Glutamatergic neuron (in vitro differentiated cells): ENCODE data around the gene CYB5RL. TPM values are rescaled to one million over a fixed set of nuclear protein-coding genes. Genes with fewer than 3 reads are reported as not detected.

Experiments
- DNase-seq: peaks from one replicate; pipeline ENCODE4 v3.0.0; 2022
- H3K27ac Mint-ChIP-seq: one replicate; pipeline ENCODE4 v1.8.0; 2020; ENCODE audit warnings: mild to moderate bottlenecking, mixed read lengths, inconsistent platforms; ENCODE audit not compliant: unreplicated experiment
- H3K27me3 Mint-ChIP-seq: one replicate; pipeline ENCODE4 v1.8.0; 2020; ENCODE audit warnings: mild to moderate bottlenecking, moderate library complexity, mixed read lengths, inconsistent platforms; ENCODE audit not compliant: unreplicated experiment
- H3K36me3 Mint-ChIP-seq: one replicate; pipeline ENCODE4 v1.8.0; 2020; ENCODE audit warnings: mild to moderate bottlenecking, mixed read lengths, inconsistent platforms; ENCODE audit not compliant: unreplicated experiment
- H3K4me1 Mint-ChIP-seq: one replicate; pipeline ENCODE4 v1.8.0; 2020; ENCODE audit warnings: mild to moderate bottlenecking, low read depth, mixed read lengths, inconsistent platforms; ENCODE audit not compliant: unreplicated experiment
- H3K4me3 Mint-ChIP-seq: one replicate; pipeline ENCODE4 v1.8.0; 2020; ENCODE audit warnings: mild to moderate bottlenecking, mixed read lengths, inconsistent platforms; ENCODE audit not compliant: unreplicated experiment
- H3K9me3 Mint-ChIP-seq: one replicate; pipeline ENCODE4 v1.8.0; 2020; ENCODE audit warnings: mild to moderate bottlenecking, moderate library complexity, mixed read lengths, inconsistent platforms; ENCODE audit not compliant: unreplicated experiment
- CTCF ChIP-seq: fragments of 200-600 bp; sonication (generic); IDR thresholded peaks from one replicate; pipeline ENCODE4 v1.5.0; 2021; ENCODE audit not compliant: partially characterized antibody, unreplicated experiment
- total RNA-seq: library from RNA; stranded (reverse); fragmentation: NEBNext Ultra II Directional; extraction: Animal tissue kit (Norgen Biotek cat#: 25700); gene quantifications from one replicate; pipeline ENCODE4 v1.2.1, GENCODE V29; 2021; ENCODE audit not compliant: unreplicated experiment

Gene CYB5RL
- total RNA-seq, 1 donor from 2014 or later = 6.8 TPM

- peaks cover 49% of the 10 kb centered on the region for H3K27me3 Mint-ChIP-seq
These were observed 39.8 kb upstream of the CYB5RL start for GRCh38 chr1:54239631-54240031.

GRCh38 chr1:54239035-54239383 is 39.2 kb upstream of the CYB5RL start:
- TF ChIP-seq CTCF = no peak
- DNase-seq = no peak
- Mint-ChIP-seq H3K4me3 (peak overlapping the region; percentile 28), H3K36me3 (peaks cover 15% of the 10 kb centered on the region), H3K27ac (peak overlapping the region; percentile 86), H3K27me3 (peaks cover 44% of the 10 kb centered on the region), H3K9me3 (peaks cover 46% of the 10 kb centered on the region), H3K4me1 (peaks cover 27% of the 10 kb centered on the region)

More at GRCh38 chr1:54239631-54240031, 39.8 kb upstream of the CYB5RL start:
- H3K36me3 Mint-ChIP-seq = peaks cover 19% of the 10 kb centered on the region
- no peak for DNase-seq
- peaks cover 27% of the 10 kb centered on the region for H3K4me1 Mint-ChIP-seq
- no peak overlapping the region for H3K4me3 Mint-ChIP-seq
- no peak for TF ChIP-seq CTCF
- H3K27ac Mint-ChIP-seq = peak overlapping the region; percentile 86
- H3K9me3 Mint-ChIP-seq = peaks cover 49% of the 10 kb centered on the region

- H3K27me3 Mint-ChIP-seq = peaks cover 39% of the 10 kb centered on the region
- H3K4me3 Mint-ChIP-seq = peak overlapping the region; percentile 28
- H3K27ac Mint-ChIP-seq = peak overlapping the region; percentile 22
- no peak for DNase-seq
- TF ChIP-seq CTCF = no peak
- H3K36me3 Mint-ChIP-seq = peaks cover 15% of the 10 kb centered on the region
- peaks cover 27% of the 10 kb centered on the region for H3K4me1 Mint-ChIP-seq
- H3K9me3 Mint-ChIP-seq = peaks cover 41% of the 10 kb centered on the region
These were observed 38.7 kb upstream of the CYB5RL start for GRCh38 chr1:54238353-54239034.

GRCh38 chr1:54237586-54237985 is 37.8 kb upstream of the CYB5RL start:
- Mint-ChIP-seq H3K36me3 (peaks cover 10% of the 10 kb centered on the region), H3K27ac (peak overlapping the region; percentile 56)
- no peak for DNase-seq

More at GRCh38 chr1:54237586-54237985, 37.8 kb upstream of the CYB5RL start:
- peaks cover 32% of the 10 kb centered on the region for H3K27me3 Mint-ChIP-seq
- no peak for TF ChIP-seq CTCF
- peaks cover 25% of the 10 kb centered on the region for H3K4me1 Mint-ChIP-seq
- H3K9me3 Mint-ChIP-seq = peaks cover 34% of the 10 kb centered on the region
- no peak overlapping the region for H3K4me3 Mint-ChIP-seq
